ENCODE results near the gene DEPDC5.
A peak's percentile ranks its signal among the peaks of the same experiment; 100 is the strongest.
"Not testable (repeated sequence)": the region's sequence is repeated elsewhere in the genome, so short reads cannot be mapped to it uniquely, and the experiment has no call there.

The DEPDC5 gene

DNA sequence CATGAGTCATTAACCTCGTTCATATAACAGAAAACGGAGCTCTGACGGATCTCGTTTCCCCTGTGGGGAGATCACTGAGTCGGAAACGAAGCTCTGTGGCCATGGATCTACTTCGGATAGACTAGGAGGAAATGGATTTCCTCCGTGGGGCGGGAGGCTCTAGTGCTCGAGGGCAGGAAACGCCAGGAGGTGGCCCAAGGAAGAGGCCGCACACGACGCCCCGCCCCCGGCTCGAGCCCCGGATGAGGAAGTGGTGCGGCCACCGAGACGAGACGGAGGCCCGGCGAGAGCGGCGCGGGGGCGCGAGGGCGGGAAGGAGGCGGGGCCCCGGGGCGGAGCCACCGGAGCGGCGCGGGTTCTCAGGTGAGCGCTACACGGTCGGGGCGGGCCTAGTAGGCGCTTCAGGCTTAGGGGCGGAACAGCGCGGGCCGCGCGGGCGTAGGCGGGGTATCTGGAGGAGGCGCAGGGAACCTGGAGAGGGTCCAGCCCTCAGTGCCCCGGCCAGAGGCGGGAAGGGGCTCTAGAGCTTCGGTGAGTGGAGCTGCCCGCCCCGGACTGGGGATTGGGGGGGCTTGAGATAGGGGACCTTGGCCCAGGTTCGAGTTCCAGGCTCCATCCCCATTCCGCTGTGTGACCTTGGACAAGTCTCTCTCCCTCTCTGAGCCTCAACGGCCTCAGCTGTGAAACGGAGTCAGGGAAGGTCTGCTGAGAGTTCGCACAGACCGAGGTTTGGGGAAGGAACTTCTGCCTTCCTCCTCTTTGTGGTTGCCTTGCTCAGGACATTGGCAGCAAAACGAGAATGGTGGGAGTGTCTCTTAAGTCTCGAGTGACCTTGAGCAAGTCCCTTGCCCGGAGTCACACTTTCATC, at the start of gene DEPDC5:
Gene DEPDC5, plus strand, starts transcription at position 386 of the 868 bp plus-strand sequence. CDS start 903 bp downstream, outside the sequence.
- peak; percentile 81 for DNase-seq

DNA sequence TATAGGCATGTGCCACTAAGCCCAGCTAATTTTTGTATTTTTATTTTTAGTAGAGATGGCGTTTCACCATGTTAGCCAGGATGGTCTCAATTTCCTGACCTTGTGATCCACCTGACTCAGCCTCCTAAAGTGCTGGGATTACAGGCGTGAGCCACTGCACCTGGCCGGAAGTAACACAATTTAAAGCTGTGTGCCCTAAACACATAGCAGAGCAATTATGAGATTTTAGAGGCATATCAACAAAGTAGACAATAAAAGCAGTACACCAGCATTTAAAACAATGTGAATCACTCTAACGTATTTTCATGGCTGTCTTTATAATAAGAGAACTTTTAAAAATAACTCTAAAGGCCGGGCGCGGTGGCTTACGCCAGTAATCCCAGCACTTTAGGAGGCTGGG, 46.3 kb upstream of the DEPDC5 start:
- no peak for DNase-seq

- not testable (repeated sequence) for DNase-seq
These were observed 42.6 kb upstream of the DEPDC5 start for GRCh38 chr22:31711226-31711625.

DNA sequence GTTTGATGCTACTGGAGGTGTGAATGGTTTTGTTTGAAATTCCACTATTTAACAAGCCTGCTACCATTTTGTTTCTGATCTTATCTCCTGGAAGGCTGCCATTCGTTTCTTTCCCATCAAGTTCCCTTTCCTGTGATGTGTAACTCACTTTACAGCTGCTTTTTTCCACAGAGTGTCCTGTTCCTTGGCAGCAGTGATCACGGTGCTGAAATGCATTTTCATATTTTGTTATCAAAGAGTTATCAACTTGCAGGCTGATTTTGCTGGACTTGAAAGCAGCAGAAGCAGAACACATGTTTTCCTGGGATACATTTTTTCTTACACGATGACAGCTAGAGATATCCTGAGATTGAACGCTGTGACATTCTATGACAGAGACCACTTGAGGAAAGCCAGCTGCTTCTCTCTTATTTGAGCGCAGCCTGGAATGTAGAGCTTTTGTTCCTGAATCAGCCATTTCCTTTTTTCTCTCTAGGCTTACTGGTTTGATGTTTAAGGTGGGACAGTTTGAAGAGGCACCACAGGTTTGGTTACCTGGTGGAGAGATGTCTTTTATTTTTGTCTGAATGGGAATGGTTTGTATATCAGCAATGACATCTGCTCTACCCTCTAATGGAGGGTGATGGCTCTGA, 38.6 kb upstream of the DEPDC5 start:
- DNase-seq, result no peak

DNA sequence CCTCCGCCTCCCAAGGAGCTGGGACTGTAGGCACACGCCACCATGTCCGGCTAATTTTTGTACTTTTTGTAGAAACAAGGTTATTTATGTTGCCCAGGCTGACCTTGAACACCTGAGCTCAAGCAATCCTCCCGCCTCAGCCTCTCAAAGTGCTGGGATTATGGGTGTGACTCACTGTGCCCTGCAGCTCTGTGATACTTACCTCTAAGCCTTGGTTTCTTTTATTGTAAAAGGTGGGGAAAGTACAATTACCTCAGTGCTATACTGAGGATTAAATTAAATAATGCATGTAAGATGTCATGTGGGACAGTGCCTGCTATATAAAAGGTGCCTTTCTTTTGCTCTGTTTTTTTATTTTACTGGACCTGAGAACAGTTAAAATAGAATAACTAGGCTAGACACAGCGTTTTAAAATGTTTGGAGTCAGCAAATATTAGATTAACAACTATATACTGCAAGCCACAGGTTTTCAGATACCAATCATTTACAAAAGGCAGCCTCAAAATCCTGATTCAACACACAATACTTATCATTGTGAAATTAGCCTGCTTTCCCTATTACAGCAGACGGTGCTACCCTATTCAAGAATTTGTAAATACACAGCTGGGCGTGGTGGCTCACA, 33.9 kb upstream of the DEPDC5 start:
- DNase-seq, result no peak

DNA sequence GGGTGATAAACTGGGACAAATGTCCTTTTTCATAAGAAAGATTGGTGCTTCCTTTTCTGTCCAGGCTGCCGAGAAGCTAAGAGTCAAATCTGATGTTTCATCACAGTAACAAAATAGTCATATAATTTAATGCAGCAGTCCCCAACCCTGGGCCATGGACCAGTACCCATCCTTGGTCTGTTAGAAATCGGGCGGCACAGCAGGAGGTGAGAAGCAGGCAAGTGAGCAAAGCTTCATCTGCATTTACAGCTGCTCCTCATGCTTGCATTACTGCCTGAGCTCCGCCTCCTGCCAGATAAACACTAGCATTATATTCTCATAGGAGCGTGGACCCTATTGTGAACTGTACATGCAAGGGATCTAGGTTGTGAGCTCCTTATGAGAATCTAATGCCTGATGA, 30.1 kb upstream of the DEPDC5 start:
- DNase-seq, result no peak

DNA sequence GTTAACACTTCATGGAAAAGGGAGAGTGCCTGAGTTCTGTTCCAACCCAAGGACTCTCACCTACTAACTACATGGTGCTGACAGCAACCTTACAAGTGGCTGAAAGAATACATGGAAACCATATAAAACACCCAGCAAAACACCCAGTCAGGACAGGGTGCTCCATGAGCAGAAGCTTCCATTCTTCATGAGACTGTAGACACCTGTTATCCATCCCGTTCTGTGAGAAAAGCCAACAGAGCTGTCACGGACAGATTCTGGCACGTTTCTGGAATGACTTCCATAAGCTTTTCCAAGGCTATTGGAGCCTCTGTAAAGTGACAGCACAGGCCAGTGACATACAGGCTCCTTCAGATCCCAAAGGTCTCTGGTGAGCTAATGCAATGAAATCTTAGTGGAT, 27.1 kb upstream of the DEPDC5 start:
- no peak for DNase-seq

- DNase-seq, result no peak
These were observed 25.0 kb upstream of the DEPDC5 start for GRCh38 chr22:31728857-31729256.

DNA sequence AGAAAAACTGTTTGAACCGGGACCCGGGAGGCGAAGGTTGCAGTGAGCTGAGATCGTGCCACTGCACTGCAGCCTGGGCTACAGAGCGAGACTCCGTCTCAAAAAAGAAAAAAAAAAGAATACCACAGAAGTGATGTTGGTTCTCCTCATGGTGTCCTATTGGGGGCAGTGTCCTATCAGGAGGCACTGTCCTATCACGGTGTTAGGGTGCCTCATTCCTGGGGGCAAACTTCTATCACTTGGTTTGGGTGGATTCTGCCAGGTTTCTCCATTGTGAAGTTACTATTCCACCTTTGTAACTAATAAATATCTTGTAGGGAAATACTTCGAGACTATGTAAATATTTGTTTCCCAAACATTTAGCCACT, 23.5 kb upstream of the DEPDC5 start:
- no peak for DNase-seq

DNA sequence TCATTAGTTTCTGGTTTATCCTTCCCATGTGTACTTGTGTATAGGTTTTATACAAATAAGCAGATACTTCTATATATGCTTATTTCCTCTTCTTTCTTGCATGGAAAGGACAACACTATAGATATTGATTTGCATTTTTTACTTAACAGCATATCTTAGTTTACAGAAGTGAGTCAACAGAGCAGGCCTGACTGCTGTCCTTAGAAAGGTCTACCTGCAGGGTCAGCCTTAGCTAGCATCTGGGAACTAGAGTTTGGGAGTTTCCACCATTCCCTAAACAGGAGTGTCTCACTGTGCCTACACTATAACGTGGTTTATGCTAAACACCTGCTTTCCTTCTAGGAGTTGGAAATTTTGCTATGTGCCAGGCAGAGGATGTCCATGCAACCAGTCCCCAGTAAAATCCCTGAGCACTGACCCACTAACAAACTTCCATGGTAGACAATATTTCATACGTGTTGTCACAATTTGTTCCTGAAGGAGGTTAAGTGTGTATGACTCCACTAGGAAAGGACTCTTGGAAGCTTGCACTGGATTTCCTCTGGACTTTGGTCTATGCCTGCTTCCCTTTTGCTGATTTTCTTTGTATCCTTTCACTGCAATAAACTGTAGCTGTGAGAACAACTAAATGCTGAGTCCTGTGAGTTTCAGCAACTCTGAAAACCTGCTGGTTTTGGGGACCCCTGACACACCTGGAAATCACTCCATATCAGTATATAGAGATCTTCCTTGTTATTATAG, 21.6 kb upstream of the DEPDC5 start:
- DNase-seq, result no peak

DNA sequence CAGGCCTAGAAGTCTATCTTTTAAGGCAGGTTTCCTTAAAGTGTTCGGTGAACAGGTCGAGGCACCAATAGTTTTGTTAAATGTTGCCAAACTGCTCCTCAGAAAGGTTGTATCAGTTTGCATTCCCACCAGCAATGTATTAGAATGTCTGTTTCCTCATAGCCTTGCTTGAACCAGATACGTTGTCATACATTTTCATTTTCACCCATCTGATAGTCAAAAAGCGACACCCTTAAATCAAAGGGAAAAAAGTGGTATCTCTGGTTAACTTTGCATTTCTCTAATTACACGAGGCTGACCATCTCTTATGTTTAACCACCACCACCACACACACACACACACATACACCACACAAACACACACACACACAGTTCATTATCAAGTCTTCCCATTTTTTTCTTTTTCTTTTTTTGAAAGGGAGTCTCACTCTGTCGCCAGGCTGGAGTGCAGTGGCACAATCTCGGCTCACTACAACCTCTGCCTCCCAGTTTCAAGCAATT, 20.2 kb upstream of the DEPDC5 start:
- no peak for DNase-seq

DNA sequence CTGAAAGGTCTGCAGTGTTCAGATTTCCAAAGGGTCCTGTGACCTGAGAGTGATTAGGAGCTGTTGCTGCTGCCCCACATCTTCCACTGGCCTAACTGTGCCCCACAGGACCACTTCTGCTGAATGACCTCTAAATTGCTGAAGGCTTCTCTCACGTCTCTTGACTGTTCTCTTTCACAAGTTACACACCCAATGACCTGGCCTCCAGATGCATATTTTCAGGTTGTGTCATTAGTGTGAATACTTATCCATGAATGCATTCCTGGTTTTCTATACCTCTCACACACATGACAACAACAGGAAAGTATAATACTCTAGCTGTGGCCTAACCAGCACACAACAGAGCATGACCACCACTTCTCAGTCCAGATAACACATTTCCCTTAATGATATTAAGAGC, 19.3 kb upstream of the DEPDC5 start:
- DNase-seq, result no peak

DNA sequence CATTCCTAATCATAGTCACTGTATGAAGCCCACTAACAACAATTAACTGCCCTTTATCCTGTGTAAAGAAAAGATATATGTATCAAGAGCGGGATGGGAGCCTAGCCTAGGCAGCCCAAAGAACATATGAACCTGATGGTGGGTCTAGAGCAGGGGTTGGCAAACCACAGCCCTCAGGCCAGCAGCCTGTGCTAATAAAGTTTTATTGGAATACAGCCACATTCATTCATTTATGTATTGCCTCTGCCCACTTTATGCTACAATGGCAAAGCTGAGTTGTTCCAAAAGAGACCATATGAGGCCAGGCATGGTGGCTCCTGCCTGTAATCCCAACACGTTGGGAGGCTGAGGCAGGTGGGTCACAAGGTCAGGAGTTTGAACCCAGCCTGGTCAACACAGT, 17.4 kb upstream of the DEPDC5 start:
- no peak for DNase-seq

DNA sequence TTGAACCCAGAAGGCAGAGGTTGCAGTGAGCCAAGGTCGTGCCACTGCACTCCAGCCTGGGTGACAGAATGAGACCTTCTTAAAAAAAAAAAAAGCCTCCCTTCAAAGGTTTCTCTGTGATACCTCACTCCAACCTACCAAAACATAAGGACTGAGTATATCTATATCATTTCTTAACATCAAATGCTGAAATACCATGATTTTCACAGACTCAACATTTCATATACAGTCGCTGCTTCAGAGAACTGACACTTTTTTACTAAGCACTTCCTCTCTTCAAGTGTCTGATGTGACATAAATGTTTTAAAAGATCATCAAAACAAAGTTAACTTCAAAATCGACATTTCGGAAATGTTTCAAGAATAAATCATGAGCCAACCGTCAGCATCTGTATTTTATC, 15.9 kb upstream of the DEPDC5 start:
- DNase-seq, result no peak

- no peak for DNase-seq
These were observed 15.3 kb upstream of the DEPDC5 start for GRCh38 chr22:31738566-31738965.

- no peak for DNase-seq
These were observed 14.0 kb upstream of the DEPDC5 start for GRCh38 chr22:31739795-31740201.

DNA sequence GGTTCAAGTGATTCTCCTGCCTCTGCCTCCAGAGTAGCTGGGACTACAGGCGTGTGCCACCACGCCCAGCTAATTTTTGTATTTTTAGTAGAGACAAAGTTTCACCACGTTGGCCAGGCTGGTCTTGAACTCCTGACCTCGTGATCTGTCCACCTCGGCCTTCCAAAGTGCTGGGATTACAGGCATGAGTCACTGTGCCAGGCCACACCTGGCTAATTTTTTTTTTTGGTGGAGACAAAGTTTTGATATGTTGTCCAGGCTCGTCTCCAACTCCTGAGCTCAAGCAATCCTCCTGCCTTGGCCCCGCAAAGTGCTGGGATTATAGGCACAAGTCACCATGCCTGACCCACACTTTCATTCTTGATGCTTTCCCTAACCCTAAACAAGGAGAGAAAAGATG, 13.5 kb upstream of the DEPDC5 start:
- DNase-seq, result not testable (repeated sequence)

DNA sequence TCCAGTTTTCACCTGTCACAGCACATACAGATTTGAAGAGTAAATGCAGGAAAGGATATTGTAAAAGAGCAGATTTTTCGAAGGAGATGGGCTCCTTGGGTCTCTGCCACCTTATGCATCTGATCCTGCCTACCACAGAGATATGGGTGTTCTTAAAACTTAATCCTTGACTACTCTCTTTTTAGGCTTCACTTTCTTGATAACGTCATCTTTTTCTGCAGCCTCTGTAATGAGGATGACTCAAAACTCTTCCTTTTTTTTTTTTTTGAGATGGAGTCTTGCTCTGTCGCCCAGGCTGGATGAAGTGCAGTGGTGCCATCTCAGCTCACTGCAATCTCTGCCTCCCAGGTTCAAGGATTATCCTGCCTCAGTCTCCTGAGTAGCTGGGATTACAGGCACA, 11.7 kb upstream of the DEPDC5 start:
- no peak for DNase-seq

- DNase-seq, result no peak
These were observed 11.1 kb upstream of the DEPDC5 start for GRCh38 chr22:31742682-31743081.

- no peak for DNase-seq
These were observed 9.9 kb upstream of the DEPDC5 start for GRCh38 chr22:31743871-31744270.

- DNase-seq, result no peak
These were observed 6.4 kb upstream of the DEPDC5 start for GRCh38 chr22:31747441-31747840.

- DNase-seq, result peak; percentile 33
These were observed 5.3 kb upstream of the DEPDC5 start for GRCh38 chr22:31748490-31748889.
